HG03565 (cell line): ENCODE results near the gene FIG4.
A peak's percentile ranks its signal among the peaks of the same experiment; 100 is the strongest.
"Not testable (repeated sequence)": the region's sequence is repeated elsewhere in the genome, so short reads cannot be mapped to it uniquely, and the experiment has no call there.

Experiments
- ATAC-seq: cut with Tn5 transposase; IDR thresholded peaks from one replicate; pipeline ENCODE4 v1.9.1; 2021; ENCODE audit warnings: mild to moderate bottlenecking, moderate library complexity; ENCODE audit not compliant: unreplicated experiment

FIG4 gene

DNA sequence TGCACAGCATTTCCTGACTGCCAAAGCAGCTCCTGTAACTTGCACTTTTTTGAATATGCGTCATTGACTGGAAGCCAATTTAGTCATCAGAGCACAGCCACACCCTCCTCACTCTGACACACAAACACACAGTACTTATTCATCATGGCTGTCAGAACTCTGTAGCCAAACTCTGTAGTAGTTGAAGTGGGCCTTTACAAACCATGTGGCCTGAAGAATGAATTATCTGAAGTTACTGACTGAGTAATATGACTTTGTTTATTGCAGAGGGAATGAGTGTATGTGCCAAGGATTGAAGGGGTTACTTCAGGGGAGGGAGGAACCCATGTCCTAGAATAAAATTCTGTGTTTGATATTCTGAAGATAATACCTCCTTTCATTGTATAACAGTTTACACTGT is 102.7 kb downstream of the FIG4 start:
- ATAC-seq = no peak

DNA sequence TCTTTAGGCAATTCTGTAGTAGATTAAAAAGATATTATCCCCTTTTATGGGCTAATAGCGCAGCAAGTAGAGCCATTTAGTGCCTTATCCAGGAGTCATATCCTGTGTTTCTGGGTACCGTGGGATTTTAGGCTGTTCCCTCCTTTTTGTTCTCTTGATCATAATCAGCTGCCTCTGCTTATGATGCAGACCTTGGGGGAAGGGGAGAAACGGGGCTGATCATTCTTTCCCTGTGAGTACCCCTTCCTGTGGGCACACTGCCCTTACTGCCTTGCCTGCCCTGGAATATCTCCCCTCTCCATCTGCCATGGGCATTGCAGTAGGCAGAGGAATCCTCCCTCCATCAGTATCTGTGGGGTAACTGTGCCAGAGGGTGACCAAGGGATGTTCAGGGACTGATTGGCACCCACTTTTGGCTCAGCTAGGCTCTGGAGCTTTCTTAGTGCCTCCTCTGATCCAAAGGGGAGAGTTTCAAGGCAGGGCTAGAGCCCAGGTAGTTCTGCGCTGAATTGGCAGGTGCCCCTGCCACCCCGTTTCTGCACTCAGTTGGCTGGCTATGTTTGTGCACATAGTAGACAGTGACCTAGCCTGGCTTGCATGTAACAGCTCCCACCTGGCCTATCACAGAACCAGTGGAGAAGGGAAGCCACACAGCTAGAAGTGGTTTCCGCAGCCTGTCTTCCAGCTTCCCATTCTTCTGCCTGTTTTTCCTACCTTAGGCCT is 103.3 kb downstream of the FIG4 start:
- ATAC-seq = no peak

DNA sequence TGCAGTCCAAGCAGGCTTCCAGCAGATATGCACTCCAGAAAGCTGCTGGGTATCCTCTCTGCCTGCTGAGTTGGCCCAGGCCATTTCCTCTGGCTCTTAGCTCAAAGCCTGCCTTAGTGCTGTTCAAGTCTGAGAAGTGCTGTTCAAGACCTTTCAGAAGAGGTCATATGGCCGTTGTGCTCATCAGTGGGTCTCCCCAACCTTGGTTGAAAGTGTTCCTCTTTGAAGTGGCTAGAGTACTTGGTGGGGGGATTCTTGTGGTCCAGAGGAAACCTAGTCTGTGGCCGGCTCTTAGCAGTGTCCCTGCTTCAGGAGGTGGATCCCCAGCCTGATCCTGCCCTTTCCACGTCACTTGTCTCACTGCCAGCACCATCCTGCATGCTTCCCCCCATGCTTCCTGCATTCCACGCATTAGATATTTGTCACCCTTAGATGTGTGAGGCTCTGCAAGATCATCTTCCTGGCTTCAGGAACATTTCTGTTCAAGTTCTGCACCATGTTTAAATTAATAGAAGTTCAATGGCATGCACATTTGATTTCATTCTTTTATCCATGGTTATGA is 105.0 kb downstream of the FIG4 start:
- ATAC-seq = no peak

DNA sequence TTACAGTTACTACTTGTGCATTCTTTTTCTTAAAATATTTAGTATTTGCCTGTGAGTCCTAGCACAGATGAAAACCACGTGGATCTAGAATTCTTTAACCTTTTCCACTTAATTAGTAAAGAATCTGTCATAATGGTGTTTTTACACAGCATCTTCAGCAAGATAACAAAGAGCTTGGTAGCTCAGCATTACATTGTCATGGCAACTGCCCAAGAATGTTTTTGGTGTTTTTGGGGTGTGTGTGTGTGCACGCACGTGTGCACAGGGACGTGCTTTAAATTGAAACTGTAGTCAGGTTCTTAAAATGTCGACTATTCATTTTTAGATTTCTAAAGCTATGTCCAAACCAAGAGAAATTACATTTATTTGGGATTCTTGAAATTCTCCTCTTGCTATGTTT is 108.0 kb downstream of the FIG4 start:
- ATAC-seq = no peak

DNA sequence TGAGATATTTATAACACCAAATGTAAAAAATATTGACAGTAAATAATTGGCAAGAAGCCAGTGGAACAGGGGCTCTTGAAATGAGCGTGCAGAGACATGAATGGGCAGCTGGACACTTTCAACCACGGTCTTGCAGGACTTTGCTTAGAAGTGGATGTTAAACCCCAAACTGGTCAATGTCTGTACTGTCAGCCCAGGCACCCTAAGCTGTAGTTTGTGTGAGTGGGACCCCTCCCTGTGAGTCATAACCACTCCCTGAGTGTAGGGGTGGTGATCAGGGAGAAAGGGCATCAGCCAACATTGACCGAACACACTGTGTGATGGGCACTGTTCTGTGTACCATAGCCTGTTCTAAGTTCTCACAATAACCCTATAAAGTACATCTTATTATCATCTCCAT is 108.6 kb downstream of the FIG4 start:
- no peak for ATAC-seq

DNA sequence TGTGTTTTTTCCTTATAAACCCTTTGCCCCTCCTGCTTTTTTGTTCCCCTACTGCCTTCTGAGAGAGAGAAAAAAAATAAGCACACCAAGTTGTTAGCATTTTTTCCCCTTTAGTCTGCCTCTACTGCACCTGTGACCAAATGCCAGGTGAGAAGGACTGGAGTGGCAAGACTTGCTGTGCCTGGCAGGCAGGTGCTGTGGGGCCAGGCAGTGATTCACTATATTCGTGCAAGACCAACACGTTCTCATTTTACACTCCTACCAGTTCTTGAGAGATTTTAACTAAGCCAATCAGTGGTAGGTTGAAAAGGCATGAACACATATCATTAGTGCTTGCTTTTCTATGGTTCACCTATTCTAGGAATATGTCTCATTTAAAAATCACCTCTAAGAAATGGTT is 109.7 kb downstream of the FIG4 start:
- ATAC-seq = no peak

DNA sequence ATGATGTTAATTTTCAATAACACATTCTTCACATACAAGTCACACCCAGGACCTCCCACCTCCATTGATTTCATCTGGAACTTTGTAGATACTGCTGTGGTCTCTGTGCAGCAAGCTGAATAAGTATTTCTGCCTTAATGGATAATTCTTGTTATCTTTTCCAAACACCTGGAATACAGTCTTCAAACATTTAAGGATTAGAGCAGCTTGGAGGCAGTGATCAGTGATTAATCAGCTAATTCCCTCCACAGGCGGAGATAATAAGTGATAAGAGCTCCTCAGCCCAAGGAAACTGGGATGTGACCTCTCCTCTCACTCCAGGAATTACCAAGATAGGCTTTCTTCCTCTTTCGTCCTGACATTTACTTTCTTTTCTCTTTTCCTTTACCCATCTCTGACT is 110.7 kb downstream of the FIG4 start:
- no peak for ATAC-seq

DNA sequence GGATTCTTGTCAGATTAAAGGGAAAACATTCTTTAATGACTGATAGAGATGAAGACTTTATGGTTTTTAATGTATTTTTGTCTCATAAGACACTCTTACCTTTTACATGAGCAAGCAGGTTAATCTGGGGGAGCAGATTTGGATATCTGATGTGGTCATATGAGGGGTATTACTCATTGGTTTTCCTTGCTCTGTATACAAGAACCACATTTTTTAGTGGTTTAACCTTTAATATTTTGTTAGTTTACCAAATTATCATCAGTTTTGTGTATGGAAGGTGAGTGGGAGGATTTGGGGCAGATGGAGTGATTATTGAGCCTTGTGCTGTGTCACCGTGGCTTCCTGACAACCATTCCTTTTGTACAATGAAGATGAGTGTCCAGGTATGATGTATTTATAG is 112.9 kb downstream of the FIG4 start:
- ATAC-seq = no peak

DNA sequence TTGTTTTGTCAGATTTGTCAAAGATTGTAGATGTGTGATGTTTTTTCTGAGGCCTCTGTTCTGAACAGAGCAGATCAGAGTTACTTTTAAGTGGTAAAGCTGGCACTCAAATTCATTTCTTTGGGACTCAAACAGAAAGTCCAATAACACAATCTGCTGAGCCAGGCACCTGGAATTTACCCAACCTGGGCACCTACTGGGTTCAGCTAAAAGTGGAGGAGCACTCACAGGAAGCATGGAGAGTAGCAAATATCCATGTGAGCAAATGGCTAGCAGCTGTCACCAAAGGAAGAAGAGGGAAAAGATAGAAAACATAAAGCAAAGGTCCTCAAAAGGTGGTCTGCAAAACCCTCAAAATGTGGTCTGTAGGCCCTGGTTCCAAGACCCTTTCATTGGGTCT is 116.8 kb downstream of the FIG4 start:
- ATAC-seq = no peak

DNA sequence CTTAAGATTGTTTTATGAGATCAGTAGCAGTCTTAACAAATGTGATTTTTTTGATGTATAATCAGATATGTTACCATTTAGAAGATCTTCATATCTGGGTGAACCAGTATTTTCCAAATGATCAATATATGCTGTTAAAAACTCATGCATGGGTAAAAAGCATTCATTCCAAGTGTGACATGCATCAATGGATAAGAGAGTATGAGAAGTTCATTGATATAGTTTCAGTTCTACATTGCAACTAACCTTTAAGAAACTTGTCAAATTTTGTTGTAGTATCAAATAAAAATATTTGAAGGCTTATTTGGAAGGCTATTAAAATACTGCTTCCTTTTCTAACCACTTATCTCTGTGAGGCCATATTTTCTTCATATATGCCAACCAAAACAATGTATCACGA is 117.7 kb downstream of the FIG4 start:
- no peak for ATAC-seq

DNA sequence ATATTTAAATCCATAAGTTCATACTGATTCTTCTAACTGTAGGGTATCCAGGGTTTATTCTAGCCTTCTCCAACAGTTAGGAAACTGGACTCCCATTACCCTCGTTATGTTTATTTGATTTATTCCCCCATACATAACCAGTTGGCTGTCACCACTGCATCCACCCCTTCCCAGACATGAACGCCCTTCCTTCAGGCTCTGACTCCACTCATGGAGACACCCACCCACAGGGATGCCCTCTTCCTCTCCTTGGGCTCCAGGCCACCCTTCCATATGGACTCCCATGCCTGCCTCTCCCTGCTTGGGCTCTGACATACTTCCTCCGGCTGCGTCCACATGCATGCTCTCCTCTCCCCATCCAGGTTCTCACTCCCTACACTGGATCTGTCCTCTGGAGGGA is 124.0 kb downstream of the FIG4 start:
- ATAC-seq = no peak

DNA sequence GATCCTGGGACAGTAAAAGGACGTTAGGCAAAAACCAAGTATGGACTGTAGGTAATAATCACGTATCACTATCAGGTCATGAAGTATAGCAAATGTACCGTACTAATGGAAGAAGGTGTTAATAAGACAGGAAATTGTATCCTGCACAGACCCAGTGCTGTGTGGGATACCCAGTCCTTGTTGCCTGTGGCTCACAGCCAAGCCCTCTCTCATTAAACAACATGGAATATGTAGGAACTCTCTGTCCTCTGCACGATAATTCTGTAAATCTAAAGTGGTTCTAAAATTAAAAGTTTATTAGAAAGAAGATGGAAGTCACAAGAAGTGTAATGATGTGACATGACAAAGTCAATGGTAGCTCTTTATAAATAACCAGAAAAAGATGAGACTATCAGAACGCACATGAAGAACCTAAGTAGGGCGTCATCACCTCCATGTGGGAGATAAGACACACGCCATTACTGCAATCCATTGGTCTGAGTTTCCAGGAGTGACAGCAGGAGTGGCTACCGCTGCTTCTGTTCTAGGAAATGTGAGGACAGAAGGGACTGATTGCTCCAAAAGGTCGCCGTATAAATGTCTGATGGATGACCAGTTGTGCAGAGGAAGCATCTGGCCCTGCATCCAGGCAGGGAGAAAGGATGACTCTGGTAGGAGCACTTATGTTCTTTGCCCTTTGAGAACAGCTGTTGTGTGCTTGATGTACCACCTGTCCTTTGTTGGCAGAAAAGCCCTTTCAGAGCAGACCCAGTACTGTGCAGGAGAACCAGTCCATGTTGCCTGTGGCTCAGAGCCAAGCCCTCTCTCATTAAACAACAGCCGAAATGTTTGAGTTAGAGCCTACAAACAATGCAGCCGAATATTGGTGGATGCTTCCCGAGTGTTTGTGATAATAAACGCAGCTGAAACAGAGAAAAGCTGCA is 125.6 kb downstream of the FIG4 start:
- no peak for ATAC-seq

DNA sequence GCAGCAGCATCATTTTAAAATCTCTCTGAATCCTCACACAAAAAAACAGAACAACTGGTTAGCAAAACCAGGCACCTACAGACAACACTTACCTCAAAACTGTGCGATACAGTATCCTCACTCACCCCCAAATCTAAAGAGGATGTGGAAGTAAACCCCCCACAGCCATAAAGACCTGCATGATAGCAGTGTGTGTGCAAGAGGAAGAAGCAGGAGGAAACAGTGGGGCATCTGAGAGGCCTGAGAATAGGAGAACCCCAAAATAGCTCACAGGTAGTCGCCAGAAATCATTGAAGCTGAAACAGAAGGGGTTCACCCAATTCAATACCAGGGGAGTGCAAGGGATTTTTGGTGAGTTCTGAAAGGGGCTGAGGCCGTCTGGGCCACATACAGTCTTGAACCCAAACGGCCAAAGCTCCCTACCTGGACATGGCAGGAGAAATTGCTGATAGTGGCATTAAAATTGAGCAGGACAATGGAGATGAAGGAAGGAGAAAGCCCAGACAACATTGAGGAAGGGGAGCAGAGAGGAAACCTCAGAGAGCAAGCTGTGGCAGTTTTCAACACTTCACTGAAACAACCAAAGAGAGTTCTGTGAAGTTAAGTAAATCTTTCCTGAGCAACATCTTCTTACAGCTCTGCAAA is 129.7 kb downstream of the FIG4 start:
- peak; percentile 76 for ATAC-seq

DNA sequence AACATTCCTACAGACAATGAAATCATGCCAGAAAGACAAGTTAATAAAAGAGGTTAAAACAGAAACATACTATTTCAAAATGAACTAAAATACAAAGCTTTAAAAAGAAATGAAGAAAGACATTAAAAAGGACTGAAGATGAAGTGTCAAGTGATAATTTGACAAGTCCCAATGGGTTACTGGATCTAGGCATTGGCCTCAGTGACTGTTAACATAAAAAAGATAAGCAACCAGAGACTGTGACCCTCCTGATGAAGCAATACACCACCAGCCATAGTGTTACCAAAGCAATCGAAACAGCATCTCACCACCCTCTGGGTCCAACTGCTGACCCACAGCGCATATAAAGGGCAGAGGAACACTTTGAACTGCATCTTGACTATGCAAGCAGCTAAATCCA is 130.3 kb downstream of the FIG4 start:
- no peak for ATAC-seq

DNA sequence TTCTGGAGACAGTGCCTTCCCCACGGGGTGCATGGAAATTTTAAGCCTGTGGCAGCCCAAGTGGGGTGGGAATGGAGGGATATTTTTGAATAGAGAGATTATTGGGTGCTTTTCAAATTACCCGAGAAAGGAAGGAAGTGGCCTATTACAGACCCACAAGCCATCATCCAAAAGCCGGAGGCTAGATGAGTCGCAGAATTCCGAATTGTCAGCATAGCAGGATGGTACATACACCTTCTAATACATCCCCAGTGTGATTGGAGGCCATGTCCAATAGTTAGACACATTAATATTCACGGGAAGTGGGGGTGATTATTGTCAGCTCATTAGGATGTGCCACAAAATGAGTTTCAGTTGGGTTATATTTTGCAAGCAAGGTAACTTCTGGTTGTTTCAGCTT is 133.0 kb downstream of the FIG4 start:
- no peak for ATAC-seq

DNA sequence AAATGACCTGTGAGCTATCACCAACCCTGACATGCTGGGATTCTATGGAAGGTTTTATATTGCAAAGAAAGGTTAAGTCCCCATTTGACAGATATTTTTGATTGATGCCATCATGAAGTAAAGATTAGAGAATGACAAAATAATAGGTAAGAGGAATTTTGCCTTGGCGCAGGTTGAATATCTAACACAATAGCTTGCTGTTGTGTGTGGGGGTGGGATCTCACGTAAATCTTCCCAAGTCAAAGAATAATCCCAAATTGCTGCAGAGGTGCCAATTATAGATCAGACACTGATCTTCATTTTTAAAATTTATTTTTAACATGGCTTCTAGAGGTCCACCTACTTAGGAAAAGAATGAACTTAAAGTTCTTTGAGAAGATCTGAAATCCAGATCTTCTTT is 135.5 kb downstream of the FIG4 start:
- no peak for ATAC-seq

DNA sequence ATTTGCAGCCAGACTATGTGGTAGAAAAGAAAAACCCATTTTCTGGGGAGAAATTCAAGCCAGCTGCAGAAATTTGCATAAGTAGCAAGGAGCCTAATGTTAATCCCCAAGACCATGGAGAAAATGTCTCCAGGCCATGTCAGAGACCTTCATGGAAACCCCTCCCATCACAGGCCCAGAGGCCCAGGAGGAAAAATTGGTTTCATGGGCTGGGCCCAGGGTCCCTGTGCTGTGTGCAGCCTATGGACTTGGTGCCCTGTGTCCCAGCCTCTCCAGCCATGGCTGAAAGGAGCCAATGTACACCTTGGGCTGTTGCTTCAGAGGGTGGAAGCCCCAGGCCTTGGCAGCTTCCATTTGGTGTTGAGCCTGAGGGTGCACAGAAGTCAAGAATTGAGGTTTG is 140.3 kb downstream of the FIG4 start:
- ATAC-seq = not testable (repeated sequence)

DNA sequence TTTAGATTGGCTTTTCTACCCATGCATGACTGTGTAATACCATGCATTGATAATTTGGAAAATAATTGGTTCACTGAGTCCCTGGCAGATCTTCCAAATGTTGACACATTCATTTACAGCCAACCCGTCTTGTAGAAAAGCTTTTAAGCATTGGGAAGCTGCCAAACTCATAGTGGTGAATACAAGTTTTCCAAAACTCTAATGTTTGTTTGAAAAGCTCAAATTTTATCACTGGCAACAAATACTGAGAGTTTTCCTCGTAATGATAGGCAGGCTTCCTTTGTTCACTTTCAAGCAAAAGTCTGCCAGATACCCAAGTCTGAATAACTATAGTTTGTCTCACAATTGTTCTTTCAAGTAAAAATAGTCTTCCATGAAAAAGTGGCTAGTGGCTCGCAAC is 143.0 kb downstream of the FIG4 start:
- ATAC-seq = no peak

DNA sequence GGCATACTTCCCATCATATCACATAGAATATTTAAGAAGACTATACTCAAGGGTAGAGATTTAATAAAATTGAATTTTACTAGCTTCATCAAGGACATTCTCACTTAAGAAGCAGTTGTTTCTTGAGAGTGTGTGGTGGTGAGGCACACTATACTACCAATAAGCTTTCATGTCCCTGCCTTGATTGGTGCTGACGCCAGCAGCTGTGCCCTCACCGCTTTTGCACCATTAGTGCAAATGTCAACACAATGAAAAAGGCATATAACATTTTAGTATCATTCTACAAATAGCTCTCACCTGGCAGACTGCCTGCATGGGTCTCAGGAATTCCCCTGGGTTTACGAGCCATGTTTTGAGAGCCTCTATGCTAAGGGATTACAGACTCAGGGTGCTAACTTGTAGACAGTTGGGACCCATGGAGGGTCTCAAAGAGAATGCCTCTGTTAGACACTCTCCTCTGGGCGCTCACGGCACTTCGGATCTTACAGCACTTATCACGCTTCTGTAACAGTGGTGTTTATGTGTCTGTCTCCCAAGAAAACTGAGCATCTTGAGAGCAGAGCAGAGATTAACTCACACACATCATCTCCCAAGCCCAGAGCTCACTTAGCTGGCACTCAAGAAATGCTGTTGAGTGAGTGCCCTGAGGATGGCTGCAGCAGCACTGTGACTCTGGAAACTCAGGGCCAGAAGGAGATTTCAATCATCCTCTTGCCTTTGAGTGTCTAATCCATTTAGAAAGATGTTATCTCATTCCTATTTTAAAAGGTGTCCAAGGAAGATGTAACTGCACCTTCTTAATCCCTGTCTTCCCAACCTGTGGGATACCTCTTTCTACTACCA is 143.7 kb downstream of the FIG4 start:
- no peak for ATAC-seq

DNA sequence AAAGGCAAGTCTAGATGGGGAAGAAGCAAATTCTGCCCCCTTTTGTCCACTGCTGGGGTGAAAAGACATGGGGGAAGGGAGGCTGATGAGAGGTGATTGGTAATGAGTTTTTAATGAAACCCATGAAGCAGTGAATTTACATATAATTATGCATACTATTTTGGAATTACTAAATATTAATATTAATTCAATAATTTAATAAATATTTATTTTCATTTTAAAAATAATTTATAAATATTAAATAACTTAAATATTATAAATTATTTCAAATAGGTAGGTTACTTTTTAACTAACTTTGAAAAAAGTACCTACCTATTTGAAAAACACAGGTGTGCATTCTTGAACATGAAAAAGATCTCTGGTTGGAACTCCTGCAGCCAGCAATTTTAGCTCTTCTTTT is 148.9 kb downstream of the FIG4 start:
- no peak for ATAC-seq

DNA sequence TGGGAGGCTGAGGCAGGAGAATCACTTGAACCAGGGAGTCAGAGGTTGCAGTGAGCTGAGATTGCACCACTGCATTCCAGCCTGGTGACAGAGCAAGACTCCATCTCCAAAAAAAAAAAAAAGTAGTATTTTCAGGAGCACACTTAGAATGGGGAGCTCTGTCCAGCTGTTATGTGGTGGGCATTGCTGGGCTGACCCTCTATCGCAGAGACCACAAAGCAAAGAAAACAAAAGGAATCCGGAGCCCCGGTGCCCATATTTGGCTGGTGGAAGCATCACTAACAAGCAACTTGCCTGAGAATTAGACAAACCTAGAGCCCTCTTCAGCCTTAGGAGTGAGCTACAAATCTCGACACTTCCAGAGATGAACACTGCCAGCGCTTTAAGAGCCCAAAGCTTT is 149.7 kb downstream of the FIG4 start:
- no peak for ATAC-seq
